Ishikawa (cell line): ENCODE results near the gene RBFOX1.

Experiments
- CEBPB ChIP-seq: IDR thresholded peaks from 2 replicates; pipeline ENCODE4 v1.6.1; 2012
- CREB1 ChIP-seq: IDR thresholded peaks from 2 replicates; pipeline ENCODE4 v1.6.1; 2012; ENCODE audit warnings: low read depth
- EP300 ChIP-seq: IDR thresholded peaks from 2 replicates; pipeline ENCODE4 v1.6.1; 2012; ENCODE audit warnings: borderline replicate concordance
- FOXM1 ChIP-seq: IDR thresholded peaks from 2 replicates; pipeline ENCODE4 v1.6.1; 2012; ENCODE audit warnings: low read depth, borderline replicate concordance
- MAX ChIP-seq: IDR thresholded peaks from 2 replicates; pipeline ENCODE4 v1.6.1; 2012
- NFIC ChIP-seq: IDR thresholded peaks from 2 replicates; pipeline ENCODE4 v1.6.1; 2012
- RAD21 ChIP-seq: IDR thresholded peaks from 2 replicates; pipeline ENCODE4 v1.6.1; 2012; ENCODE audit warnings: low read depth
- TAF1 ChIP-seq: IDR thresholded peaks from 2 replicates; pipeline ENCODE4 v1.6.1; 2012; ENCODE audit warnings: low read depth, mild to moderate bottlenecking
- TCF12 ChIP-seq: IDR thresholded peaks from 2 replicates; pipeline ENCODE4 v1.6.1; 2012; ENCODE audit warnings: low read depth
- TEAD4 ChIP-seq: IDR thresholded peaks from 2 replicates; pipeline ENCODE4 v1.6.1; 2012
- YY1 ChIP-seq: IDR thresholded peaks from 2 replicates; pipeline ENCODE4 v1.6.1; 2012; ENCODE audit warnings: low read depth
- ZBTB7A ChIP-seq: IDR thresholded peaks from 2 replicates; pipeline ENCODE4 v1.6.1; 2012; ENCODE audit warnings: low read depth
- TF ChIP-seq, protein P1 (sequence below): IDR thresholded peaks from 2 replicates; pipeline ENCODE4 v1.6.1; 2012
- TF ChIP-seq, protein P2 (sequence below): IDR thresholded peaks from 2 replicates; pipeline ENCODE4 v1.6.1; 2012; ENCODE audit warnings: low read depth, mild to moderate bottlenecking

The RBFOX1 gene

GRCh38 chr16:7744546-7745264, 412.1 kb downstream of the RBFOX1 start:
- TF ChIP-seq MAX (no peak), CEBPB (no peak), CREB1 (no peak), TCF12 (no peak), YY1 (no peak), ZBTB7A (no peak), TAF1 (no peak)
- TF ChIP-seq, protein P1, sequence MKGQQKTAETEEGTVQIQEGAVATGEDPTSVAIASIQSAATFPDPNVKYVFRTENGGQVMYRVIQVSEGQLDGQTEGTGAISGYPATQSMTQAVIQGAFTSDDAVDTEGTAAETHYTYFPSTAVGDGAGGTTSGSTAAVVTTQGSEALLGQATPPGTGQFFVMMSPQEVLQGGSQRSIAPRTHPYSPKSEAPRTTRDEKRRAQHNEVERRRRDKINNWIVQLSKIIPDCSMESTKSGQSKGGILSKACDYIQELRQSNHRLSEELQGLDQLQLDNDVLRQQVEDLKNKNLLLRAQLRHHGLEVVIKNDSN, result no peak

GRCh38 chr16:7745276-7745675, 412.6 kb downstream of the RBFOX1 start:
- TF ChIP-seq TAF1 (no peak), YY1 (no peak), EP300 (no peak)

DNA sequence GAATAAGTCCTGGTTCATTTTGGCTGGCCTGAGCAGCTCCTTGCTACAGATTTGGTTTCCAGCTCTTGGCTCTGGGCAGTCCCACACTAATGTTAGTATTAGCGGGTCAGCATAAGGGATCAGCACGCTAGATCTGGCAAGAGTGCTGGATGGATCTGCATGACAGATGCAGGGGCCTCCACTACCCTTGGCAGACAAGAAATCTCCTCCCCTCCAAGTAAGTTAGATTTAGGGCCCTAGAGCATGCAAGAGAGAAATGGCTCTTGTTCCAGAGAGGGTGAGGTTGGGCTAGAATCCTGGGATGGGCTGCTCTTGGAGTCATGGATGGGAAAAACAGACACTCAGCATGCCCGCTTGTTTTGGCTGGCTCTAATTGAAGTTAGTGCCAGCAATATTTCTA, 414.3 kb downstream of the RBFOX1 start:
- TF ChIP-seq TCF12, result no peak
- no peak for TF ChIP-seq ZBTB7A
- TF ChIP-seq, protein P1, result no peak
- no peak for TF ChIP-seq MAX
- TF ChIP-seq NFIC, result no peak
- no peak for TF ChIP-seq TEAD4
- TF ChIP-seq EP300, result no peak
- no peak for TF ChIP-seq CEBPB
- no peak for TF ChIP-seq RAD21

DNA sequence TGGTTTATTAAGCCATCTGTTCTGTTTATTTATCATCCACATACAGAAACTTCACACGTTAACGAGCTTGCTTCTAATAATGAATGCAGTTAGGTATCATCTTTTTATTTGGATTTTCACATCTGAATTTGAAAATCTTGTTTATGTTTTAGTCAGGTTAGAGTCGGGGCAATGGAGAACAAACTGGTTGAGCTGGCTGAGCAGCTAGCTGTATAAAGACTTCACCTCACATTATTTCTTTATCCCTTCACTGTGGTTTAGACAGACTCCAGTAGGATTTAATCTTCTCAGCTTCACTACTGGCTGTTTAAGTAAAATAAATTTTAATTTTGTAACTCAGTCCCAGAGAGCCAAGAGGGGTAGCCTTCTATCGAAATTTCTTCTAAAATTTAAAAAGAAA, 415.9 kb downstream of the RBFOX1 start:
- TF ChIP-seq, protein P2, sequence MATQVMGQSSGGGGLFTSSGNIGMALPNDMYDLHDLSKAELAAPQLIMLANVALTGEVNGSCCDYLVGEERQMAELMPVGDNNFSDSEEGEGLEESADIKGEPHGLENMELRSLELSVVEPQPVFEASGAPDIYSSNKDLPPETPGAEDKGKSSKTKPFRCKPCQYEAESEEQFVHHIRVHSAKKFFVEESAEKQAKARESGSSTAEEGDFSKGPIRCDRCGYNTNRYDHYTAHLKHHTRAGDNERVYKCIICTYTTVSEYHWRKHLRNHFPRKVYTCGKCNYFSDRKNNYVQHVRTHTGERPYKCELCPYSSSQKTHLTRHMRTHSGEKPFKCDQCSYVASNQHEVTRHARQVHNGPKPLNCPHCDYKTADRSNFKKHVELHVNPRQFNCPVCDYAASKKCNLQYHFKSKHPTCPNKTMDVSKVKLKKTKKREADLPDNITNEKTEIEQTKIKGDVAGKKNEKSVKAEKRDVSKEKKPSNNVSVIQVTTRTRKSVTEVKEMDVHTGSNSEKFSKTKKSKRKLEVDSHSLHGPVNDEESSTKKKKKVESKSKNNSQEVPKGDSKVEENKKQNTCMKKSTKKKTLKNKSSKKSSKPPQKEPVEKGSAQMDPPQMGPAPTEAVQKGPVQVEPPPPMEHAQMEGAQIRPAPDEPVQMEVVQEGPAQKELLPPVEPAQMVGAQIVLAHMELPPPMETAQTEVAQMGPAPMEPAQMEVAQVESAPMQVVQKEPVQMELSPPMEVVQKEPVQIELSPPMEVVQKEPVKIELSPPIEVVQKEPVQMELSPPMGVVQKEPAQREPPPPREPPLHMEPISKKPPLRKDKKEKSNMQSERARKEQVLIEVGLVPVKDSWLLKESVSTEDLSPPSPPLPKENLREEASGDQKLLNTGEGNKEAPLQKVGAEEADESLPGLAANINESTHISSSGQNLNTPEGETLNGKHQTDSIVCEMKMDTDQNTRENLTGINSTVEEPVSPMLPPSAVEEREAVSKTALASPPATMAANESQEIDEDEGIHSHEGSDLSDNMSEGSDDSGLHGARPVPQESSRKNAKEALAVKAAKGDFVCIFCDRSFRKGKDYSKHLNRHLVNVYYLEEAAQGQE, result no peak
- TF ChIP-seq EP300, result no peak
- TF ChIP-seq RAD21, result no peak
- no peak for TF ChIP-seq TCF12
- no peak for TF ChIP-seq YY1
- TF ChIP-seq TEAD4, result no peak
- no peak for TF ChIP-seq ZBTB7A
- TF ChIP-seq, protein P1, result no peak
- no peak for TF ChIP-seq FOXM1

- TF ChIP-seq NFIC (no peak), EP300 (no peak), YY1 (no peak), CREB1 (no peak), RAD21 (no peak), TEAD4 (no peak)
These were observed 422.8 kb downstream of the RBFOX1 start for GRCh38 chr16:7755347-7755882.
